H1 (cell line): ENCODE results near the gene OR13C9. TPM values are rescaled to one million over a fixed set of nuclear protein-coding genes. Genes with fewer than 3 reads are reported as not detected.
"Not testable (repeated sequence)": the region's sequence is repeated elsewhere in the genome, so short reads cannot be mapped to it uniquely, and the experiment has no call there.

ENCODE experiments used
- CTCF ChIA-PET: fragments of 300-600 bp; sonication (Branson Sonifier 250); formaldehyde crosslinking; loops from one replicate; lab custom pipeline; 2021; ENCODE audit not compliant: partially characterized antibody; lab: Charles Lee
- POLR2A ChIA-PET: fragments of 300-600 bp; sonication (Branson Sonifier 250); formaldehyde crosslinking; loops from one replicate; lab custom pipeline; 2021; ENCODE audit warnings: inconsistent platforms; ENCODE audit not compliant: partially characterized antibody; lab: Charles Lee
- DNase-seq, 2 experiments: peaks; one replicate each; pipeline versions ENCODE4 v3.0.0 to v3.0.0-alpha.2; 2010 to 2022; ENCODE audit warnings: low spot score in 2 of 2, low read depth in 1 of 2, mixed read lengths in 1 of 2
- FAIRE-seq: peaks from 2 replicates; lab custom pipeline; 2011; peaks lifted over from hg19 to GRCh38; lab: Jason Lieb, UNC
- H2AFZ ChIP-seq: 2 replicates; pipeline ENCODE4 v1.8.1; 2012; ENCODE audit warnings: low read length, inconsistent platforms
- H2AK5ac ChIP-seq: 2 replicates; pipeline ENCODE4 v1.6.1; 2013; ENCODE audit warnings: low read depth, low read length
- H2BK120ac ChIP-seq: replicated peaks from 2 replicates; pipeline ENCODE3; 2013; ENCODE audit warnings: low read depth, low read length, inconsistent platforms
- H2BK12ac ChIP-seq: 2 replicates; pipeline ENCODE4 v1.6.1; 2013; ENCODE audit warnings: low read depth, low read length
- H2BK15ac ChIP-seq: 2 replicates; pipeline ENCODE4 v1.6.1; 2013; ENCODE audit warnings: low read length
- H2BK20ac ChIP-seq: 2 replicates; pipeline ENCODE4 v1.6.1; 2013; ENCODE audit warnings: low read length
- H2BK5ac ChIP-seq: 2 replicates; pipeline ENCODE4 v1.6.1; 2013; ENCODE audit warnings: low read depth, low read length
- H3K14ac ChIP-seq: 2 replicates; pipeline ENCODE4 v1.6.1; 2013; ENCODE audit warnings: inconsistent platforms; ENCODE audit not compliant: insufficient read length
- H3K18ac ChIP-seq: 2 replicates; pipeline ENCODE4 v1.6.1; 2013; ENCODE audit warnings: low read length; ENCODE audit errors: extremely low read depth
- H3K23ac ChIP-seq: 2 replicates; pipeline ENCODE4 v1.6.1; 2013; ENCODE audit warnings: inconsistent platforms; ENCODE audit not compliant: insufficient read length
- H3K23me2 ChIP-seq: 2 replicates; pipeline ENCODE4 v1.6.1; 2013; ENCODE audit warnings: low read depth, low read length
- H3K27ac ChIP-seq: 2 replicates; pipeline ENCODE4 v1.6.1; 2011; ENCODE audit warnings: low read depth, low read length, inconsistent platforms
- H3K27me3 ChIP-seq, 4 experiments: replicated peaks in 1 of 4; 1 replicate in 1 of 4; 2 replicates in 3 of 4; pipeline versions ENCODE4 v1.6.1 to v1.8.1; 2011 to 2013; ENCODE audit warnings: low read length in 3 of 4, mild to moderate bottlenecking in 3 of 4, inconsistent platforms in 2 of 4, mixed read lengths in 2 of 4, moderate library complexity in 1 of 4; ENCODE audit not compliant: control insufficient read depth in 3 of 4, insufficient read depth in 3 of 4; ENCODE audit errors: extremely low read depth in 1 of 4
- H3K36me3 ChIP-seq, 4 experiments: 2 replicates each; pipeline versions ENCODE4 v1.6.1 to v1.8.1; 2011 to 2013; ENCODE audit warnings: mild to moderate bottlenecking in 4 of 4, low read length in 3 of 4, moderate library complexity in 2 of 4, control low read depth in 1 of 4, inconsistent platforms in 1 of 4; ENCODE audit not compliant: insufficient read depth in 4 of 4, control insufficient read depth in 2 of 4
- H3K4ac ChIP-seq: replicated peaks from 2 replicates; pipeline ENCODE3; 2013; ENCODE audit warnings: low read length, low read depth, mixed read lengths, inconsistent platforms; ENCODE audit not compliant: insufficient read length
- H3K4me1 ChIP-seq, 4 experiments: replicated peaks in 1 of 4; 1 replicate in 1 of 4; 2 replicates in 3 of 4; pipeline versions ENCODE4 v1.6.1 to v1.8.1; 2011 to 2013; ENCODE audit warnings: low read length in 3 of 4, inconsistent platforms in 2 of 4, mixed read lengths in 1 of 4; ENCODE audit not compliant: insufficient read depth in 4 of 4, control insufficient read depth in 3 of 4
- H3K4me2 ChIP-seq, 2 experiments: 2 replicates each; pipeline versions ENCODE4 v1.6.1 to v1.8.1; 2011 to 2013; ENCODE audit warnings: low read depth in 2 of 2, low read length in 2 of 2, control low read depth in 1 of 2, inconsistent platforms in 1 of 2, mild to moderate bottlenecking in 1 of 2; ENCODE audit not compliant: insufficient read depth in 1 of 2
- H3K4me3 ChIP-seq, 4 experiments: fragments of 200-600, 300-600 bp in 1 of 4; sonication (generic), shearing (Covaris generic), sonication (Bioruptor Twin) in 1 of 4; 2 replicates each; pipeline versions ENCODE4 v1.5.1 to v1.8.1; 2011 to 2016; ENCODE audit warnings: low read length in 4 of 4, low read depth in 3 of 4, control low read depth in 2 of 4, inconsistent platforms in 2 of 4, mild to moderate bottlenecking in 2 of 4, mixed read lengths in 1 of 4, moderate library complexity in 1 of 4; ENCODE audit not compliant: insufficient read depth in 2 of 4; ENCODE audit errors: extremely low read depth in 1 of 4
- H3K56ac ChIP-seq: replicated peaks from 2 replicates; pipeline ENCODE3; 2013; ENCODE audit warnings: low read depth, mild to moderate bottlenecking, mixed read lengths, low read length, inconsistent platforms; ENCODE audit not compliant: insufficient read length
- H3K79me1 ChIP-seq: 2 replicates; pipeline ENCODE4 v1.6.1; 2013; ENCODE audit warnings: low read depth, low read length, control low read depth
- H3K79me2 ChIP-seq, 2 experiments: 2 replicates each; pipeline versions ENCODE4 v1.6.1 to v1.8.1; 2012 to 2013; ENCODE audit warnings: low read length in 2 of 2, mild to moderate bottlenecking in 2 of 2, inconsistent platforms in 1 of 2; ENCODE audit not compliant: insufficient read depth in 2 of 2, control insufficient read depth in 1 of 2
- H3K9ac ChIP-seq, 4 experiments: replicated peaks in 1 of 4; 1 replicate in 1 of 4; 2 replicates in 3 of 4; pipeline versions ENCODE4 v1.6.1 to v1.8.1; 2011 to 2013; ENCODE audit warnings: low read depth in 3 of 4, low read length in 3 of 4, control low read depth in 2 of 4, mild to moderate bottlenecking in 2 of 4, moderate library complexity in 2 of 4, inconsistent platforms in 1 of 4; ENCODE audit errors: extremely low read depth in 1 of 4
- H3K9me3 ChIP-seq, 2 experiments: 2 replicates each; pipeline versions ENCODE4 v1.6.1 to v1.8.1; 2012 to 2013; ENCODE audit warnings: mild to moderate bottlenecking in 2 of 2, moderate library complexity in 2 of 2, control low read depth in 1 of 2, inconsistent platforms in 1 of 2, low read depth in 1 of 2, low read length in 1 of 2, mixed read lengths in 1 of 2; ENCODE audit not compliant: insufficient read depth in 2 of 2
- H4K20me1 ChIP-seq, 2 experiments: replicated peaks in 1 of 2; 2 replicates each; pipeline versions ENCODE3 to v1.8.1; 2011 to 2013; ENCODE audit warnings: inconsistent platforms in 2 of 2, low read length in 2 of 2, mild to moderate bottlenecking in 1 of 2; ENCODE audit not compliant: insufficient read depth in 2 of 2, control insufficient read depth in 1 of 2
- H4K5ac ChIP-seq: 2 replicates; pipeline ENCODE4 v1.6.1; 2013; ENCODE audit warnings: low read length, low read depth, mixed read lengths, inconsistent platforms; ENCODE audit not compliant: insufficient read length
- H4K8ac ChIP-seq: 2 replicates; pipeline ENCODE4 v1.8.0; 2013; ENCODE audit warnings: mild to moderate bottlenecking, moderate library complexity, low read length, inconsistent platforms; ENCODE audit not compliant: insufficient read depth; ENCODE audit errors: extremely low read depth
- H4K91ac ChIP-seq: replicated peaks from 2 replicates; pipeline ENCODE3; 2013; ENCODE audit warnings: low read length, mixed read lengths, inconsistent platforms; ENCODE audit not compliant: insufficient read length
- JUN ChIP-seq: IDR thresholded peaks from 2 replicates; pipeline ENCODE4 v1.6.1; 2011; ENCODE audit warnings: low read depth, mild to moderate bottlenecking, improper control_type of control experiment, low read length
- RAD21 ChIP-seq, 2 experiments: IDR thresholded peaks in 1 of 2; conservative IDR thresholded peaks in 1 of 2; 2 replicates each; pipeline ENCODE4 v1.6.1; 2011; ENCODE audit warnings: low read depth in 2 of 2, low read length in 2 of 2, improper control_type of control experiment in 1 of 2, inconsistent platforms in 1 of 2, mild to moderate bottlenecking in 1 of 2, moderate library complexity in 1 of 2
- RFX5 ChIP-seq: IDR thresholded peaks from 2 replicates; pipeline ENCODE4 v1.6.1; 2011; ENCODE audit warnings: low read depth, low read length, improper control_type of control experiment, borderline replicate concordance
- SP4 ChIP-seq: IDR thresholded peaks from 2 replicates; pipeline ENCODE4 v1.6.1; 2012; ENCODE audit warnings: low read length, inconsistent platforms
- polyA plus RNA-seq, 7 experiments: library from polyadenylated mRNA; depleted of rRNA in 3 of 7; stranded (reverse) in 5 of 7; unstranded in 2 of 7; fragments of >200 nt in 5 of 7; fragments of 200-250 nt in 2 of 7; gene quantifications; 1 replicate in 5 of 7; 2 replicates in 1 of 7; 4 replicates in 1 of 7; pipeline versions ENCODE4 v1.2.1 to v1.2.3, GENCODE V29; 2011 to 2013; ENCODE audit warnings: missing spikeins in 2 of 7, mixed read lengths in 2 of 7
- total RNA-seq: library from RNA; stranded (reverse); fragmentation: NEBNext Ultra II Directional; extraction: Animal tissue kit (Norgen Biotek cat#: 25700); gene quantifications from 2 replicates; pipeline ENCODE4 v1.2.1, GENCODE V29; 2021

The OR13C9 gene
- total and polyA plus RNA-seq, 2 of the 8 experiments (the other 6 are each of a cell fraction or from before 2014, with no cell fraction given): not detected

DNA sequence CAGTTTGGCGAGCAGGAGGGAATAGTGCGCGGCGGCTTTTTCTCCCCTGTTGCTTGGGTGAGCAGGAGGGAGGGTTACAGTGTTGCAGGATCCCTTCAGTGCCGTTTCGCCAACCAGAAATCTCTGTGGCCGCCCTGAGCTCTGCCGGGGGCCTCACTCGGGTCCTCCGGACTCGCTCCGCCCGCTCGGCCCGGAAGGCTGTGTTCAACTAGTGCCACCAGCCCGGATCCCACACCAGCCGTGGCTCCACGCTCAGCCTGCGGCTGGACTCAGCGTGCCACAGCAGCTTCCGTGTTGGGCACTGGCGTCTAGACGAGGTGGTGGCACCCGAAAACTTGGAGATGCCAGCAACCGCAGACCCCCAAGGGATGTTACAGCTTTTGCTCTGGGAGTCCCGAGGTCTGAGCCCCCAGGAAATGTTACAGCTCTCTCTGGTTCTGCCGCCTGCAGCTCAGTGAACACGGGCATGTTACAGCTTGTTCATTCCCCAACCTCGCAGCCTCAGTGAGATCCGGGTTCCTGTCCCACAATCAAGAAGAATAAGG lies 16.0 kb upstream of the OR13C9 start (continued):
- no peak for TF ChIP-seq RFX5
- TF ChIP-seq RAD21 (IDR thresholded peaks at IDR 0.05 in 1 of 2, conservative IDR thresholded peaks at IDR 0.05 in 1 of 2; ENCODE audit: low read depth in 2 of 2, low read length in 2 of 2): no peak
- TF ChIP-seq JUN: no peak
- no peak for TF ChIP-seq SP4

GRCh38 chr9:104625964-104626363 lies 8.0 kb upstream of the OR13C9 start:
- H3K4me3 ChIP-seq, H2BK5ac ChIP-seq, POLR2A ChIA-PET, H4K91ac ChIP-seq, H2BK15ac ChIP-seq, H3K4ac ChIP-seq, H3K56ac ChIP-seq, H3K23me2 ChIP-seq, H2BK12ac ChIP-seq, H4K8ac ChIP-seq, H3K9ac ChIP-seq, CTCF ChIA-PET, H3K27me3 ChIP-seq, DNase-seq, H3K4me1 ChIP-seq, H2AK5ac ChIP-seq, H2BK20ac ChIP-seq, H3K14ac ChIP-seq, H3K79me2 ChIP-seq, H3K18ac ChIP-seq, H3K4me2 ChIP-seq, H4K5ac ChIP-seq, H3K9me3 ChIP-seq, H4K20me1 ChIP-seq, H3K36me3 ChIP-seq, H2AFZ ChIP-seq, H2BK120ac ChIP-seq, H3K79me1 ChIP-seq, H3K23ac ChIP-seq, FAIRE-seq, H3K27ac ChIP-seq: not testable (repeated sequence)
